ENCODE measurements around the gene ZNF560.

ZNF560 gene

DNA sequence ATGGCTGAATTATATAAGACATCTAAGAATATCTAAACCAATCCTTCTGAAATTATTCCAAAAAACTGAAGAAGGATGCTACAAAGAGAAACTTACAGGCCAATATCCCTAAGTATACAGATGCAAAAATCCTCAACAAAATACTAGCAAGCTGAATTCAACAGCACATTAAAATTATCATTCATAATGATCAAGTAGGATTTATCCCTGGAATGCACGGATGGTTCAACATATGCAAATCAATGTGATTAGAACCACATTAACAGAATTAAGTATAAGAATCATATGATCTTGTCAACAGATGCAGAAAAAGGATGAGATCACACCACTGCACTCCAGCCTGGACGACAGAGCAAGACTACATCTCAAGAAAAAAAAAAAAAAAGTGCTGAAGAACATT is 13.3 kb downstream of the ZNF560 start:
- in situ Hi-C loops (cut with HindIII; ENCODE audit: low sequenced_read_pairs), result no loop called here
- DNase-seq (ENCODE audit: low read depth, low spot score), result no peak
- H3K4me3 ChIP-seq (ENCODE audit: low read depth, low read length), result no peak overlapping the region
- TF ChIP-seq, protein P1, sequence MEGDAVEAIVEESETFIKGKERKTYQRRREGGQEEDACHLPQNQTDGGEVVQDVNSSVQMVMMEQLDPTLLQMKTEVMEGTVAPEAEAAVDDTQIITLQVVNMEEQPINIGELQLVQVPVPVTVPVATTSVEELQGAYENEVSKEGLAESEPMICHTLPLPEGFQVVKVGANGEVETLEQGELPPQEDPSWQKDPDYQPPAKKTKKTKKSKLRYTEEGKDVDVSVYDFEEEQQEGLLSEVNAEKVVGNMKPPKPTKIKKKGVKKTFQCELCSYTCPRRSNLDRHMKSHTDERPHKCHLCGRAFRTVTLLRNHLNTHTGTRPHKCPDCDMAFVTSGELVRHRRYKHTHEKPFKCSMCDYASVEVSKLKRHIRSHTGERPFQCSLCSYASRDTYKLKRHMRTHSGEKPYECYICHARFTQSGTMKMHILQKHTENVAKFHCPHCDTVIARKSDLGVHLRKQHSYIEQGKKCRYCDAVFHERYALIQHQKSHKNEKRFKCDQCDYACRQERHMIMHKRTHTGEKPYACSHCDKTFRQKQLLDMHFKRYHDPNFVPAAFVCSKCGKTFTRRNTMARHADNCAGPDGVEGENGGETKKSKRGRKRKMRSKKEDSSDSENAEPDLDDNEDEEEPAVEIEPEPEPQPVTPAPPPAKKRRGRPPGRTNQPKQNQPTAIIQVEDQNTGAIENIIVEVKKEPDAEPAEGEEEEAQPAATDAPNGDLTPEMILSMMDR (IDR thresholded peaks at IDR 0.05; ENCODE audit: low read depth, low read length), result no peak

DNA sequence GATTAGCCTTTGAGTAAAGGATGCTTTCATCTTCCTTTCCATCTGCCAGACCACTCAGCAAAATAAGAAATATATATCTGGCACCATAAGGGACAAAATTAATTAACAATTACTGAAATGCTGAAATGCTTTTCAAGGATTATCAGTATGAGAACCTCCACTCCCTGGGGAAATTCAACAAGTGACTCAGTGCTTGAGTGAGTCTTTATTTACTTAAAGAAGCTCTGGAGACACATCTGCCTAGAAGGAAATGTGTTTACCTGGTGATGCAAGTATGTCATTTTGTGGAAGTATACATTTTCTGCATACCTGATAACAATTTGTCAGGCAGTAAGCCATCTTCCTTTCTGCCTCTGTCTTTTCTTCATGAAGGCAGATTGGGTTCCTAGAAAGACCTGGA is 23.4 kb downstream of the ZNF560 start:
- no peak for DNase-seq (ENCODE audit: low read depth, low spot score)
- TF ChIP-seq, protein P1 (IDR thresholded peaks at IDR 0.05; ENCODE audit: low read depth, low read length), result no peak
- in situ Hi-C loops (cut with HindIII; ENCODE audit: low sequenced_read_pairs), result no loop called here
- H3K4me3 ChIP-seq (ENCODE audit: low read depth, low read length), result no peak overlapping the region

DNA sequence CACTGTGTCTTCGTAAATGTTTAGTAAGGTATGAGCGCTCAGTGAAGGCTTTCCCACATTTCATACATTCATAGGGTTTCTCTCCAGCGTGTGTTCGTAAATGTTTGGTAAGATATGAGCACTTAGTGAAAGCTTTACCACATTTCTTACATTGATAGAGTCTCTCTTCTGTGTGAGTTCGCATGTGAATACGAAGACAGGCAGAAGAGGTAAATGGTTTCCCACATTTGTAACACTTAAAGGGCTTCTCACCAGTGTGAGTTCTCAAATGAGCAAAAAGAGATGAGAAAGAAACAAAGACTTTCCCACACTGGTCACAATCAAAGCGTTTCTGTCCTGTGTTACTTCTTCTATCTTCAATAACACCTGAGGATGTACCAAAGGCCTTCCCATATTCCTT is 31.3 kb downstream of the ZNF560 start:
- no peak for DNase-seq (ENCODE audit: low read depth, low spot score)
- in situ Hi-C loops (cut with HindIII; ENCODE audit: low sequenced_read_pairs), result no loop called here

DNA sequence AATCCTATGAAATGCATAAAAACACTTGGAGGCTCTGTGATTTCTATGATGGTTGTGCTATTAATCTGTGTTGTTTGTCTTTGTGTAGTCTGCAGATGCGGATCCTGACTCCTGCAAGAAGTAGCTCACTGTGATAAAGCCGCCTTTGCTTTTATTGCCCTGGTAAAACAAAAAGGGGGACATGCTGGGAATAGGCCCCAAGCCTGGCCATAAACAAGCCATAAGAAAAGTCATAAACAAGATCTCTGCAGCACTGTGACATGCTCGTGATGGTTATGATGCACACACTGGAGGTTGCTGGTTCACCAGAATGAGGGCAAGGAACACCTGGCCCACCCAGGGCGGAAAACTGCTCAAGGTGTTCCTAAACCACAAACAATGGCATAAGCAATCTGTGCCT is 36.5 kb downstream of the ZNF560 start:
- no peak overlapping the region for H3K4me3 ChIP-seq (ENCODE audit: low read depth, low read length)
- in situ Hi-C loops (cut with HindIII; ENCODE audit: low sequenced_read_pairs), result no loop called here
- DNase-seq (ENCODE audit: low read depth, low spot score), result no peak
- TF ChIP-seq, protein P1 (IDR thresholded peaks at IDR 0.05; ENCODE audit: low read depth, low read length), result no peak

More for the DNA sequence above, 31.3 kb downstream of the ZNF560 start:
- TF ChIP-seq, protein P1 (IDR thresholded peaks at IDR 0.05; ENCODE audit: low read depth, low read length), result no peak
- no peak overlapping the region for H3K4me3 ChIP-seq (ENCODE audit: low read depth, low read length)

DNA sequence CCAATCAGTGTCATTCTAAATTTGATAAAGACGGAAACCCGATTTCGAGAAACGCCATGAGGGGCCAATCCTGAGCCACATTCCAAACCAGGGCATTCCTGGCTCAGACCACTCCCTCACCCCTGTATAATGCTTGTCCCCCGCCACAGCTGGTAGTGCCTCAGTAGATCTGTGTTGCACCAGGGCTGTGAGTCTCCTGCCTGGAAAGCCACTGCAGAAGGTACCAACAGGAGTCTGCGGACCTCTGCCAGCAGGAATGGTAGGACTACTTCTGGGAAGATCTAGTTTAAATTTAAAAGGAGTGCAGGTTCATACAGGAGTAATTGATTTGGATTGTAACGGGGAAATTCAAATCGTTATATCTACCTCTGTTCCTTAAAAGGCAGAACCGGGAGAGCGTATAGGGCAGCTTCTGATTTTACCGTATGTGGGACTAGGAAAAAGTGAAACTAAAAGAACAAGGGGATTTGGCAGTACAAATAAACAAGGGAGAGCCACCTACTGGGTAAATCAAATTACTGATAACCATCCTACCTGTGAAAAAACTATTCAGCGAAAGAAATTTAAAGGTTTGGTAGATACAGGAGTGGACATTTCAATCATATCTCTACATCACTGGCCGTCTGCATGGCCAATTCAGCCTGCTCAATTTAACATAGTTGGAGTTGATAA is 42.3 kb downstream of the ZNF560 start:
- in situ Hi-C loops (cut with HindIII; ENCODE audit: low sequenced_read_pairs), result no loop called here
- TF ChIP-seq, protein P1 (IDR thresholded peaks at IDR 0.05; ENCODE audit: low read depth, low read length), result no peak
- no peak for DNase-seq (ENCODE audit: low read depth, low spot score)
- no peak overlapping the region for H3K4me3 ChIP-seq (ENCODE audit: low read depth, low read length)

DNA sequence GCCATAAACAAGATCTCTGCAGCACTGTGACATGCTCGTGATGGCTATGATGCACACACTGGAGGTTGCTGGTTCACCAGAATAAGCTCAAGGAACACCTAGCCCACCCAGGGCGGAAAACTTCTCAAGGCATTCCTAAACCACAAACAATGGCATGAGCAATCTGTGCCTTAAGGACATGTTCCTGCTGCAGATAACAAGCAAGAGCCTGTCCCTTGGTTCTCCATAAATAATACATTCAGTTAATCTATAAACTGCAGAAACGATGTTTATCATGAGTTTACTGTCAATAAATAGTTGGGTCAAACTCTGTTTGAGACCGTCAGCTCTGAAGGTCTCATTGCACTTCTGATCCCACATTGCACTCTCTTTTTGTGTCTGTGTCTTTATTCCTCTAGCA is 44.5 kb downstream of the ZNF560 start:
- in situ Hi-C loops (cut with HindIII; ENCODE audit: low sequenced_read_pairs), result no loop called here
- no peak overlapping the region for H3K4me3 ChIP-seq (ENCODE audit: low read depth, low read length)
- no peak for DNase-seq (ENCODE audit: low read depth, low spot score)
- TF ChIP-seq, protein P1 (IDR thresholded peaks at IDR 0.05; ENCODE audit: low read depth, low read length), result no peak
